Measurements from ENCODE around the gene TP73. TPM values are rescaled to one million over a fixed set of nuclear protein-coding genes. Genes with fewer than 3 reads are reported as not detected.

Gene TP73
- polyA plus RNA-seq, 1 donor from 2014 or later, result not detected

- H3K27ac ChIP-seq (ENCODE audit: low read length), result no peak overlapping the region
Measured at GRCh38 chr1:3733094-3733882, 81.0 kb downstream of the TP73 start.

More at GRCh38 chr1:3733094-3733882, 81.0 kb downstream of the TP73 start:
- Histone ChIP-seq H3F3A (ENCODE audit: insufficient read depth, low read length, poor library complexity, severe bottlenecking) (no peaks in the 10 kb centered on the region), H3K36me3 (ENCODE audit: insufficient read depth, low read length) (no peaks in the 10 kb centered on the region), H3K9me3 (ENCODE audit: low read length) (no peaks in the 10 kb centered on the region), H3K27me3 (ENCODE audit: insufficient read depth, low read depth, low read length) (no peaks in the 10 kb centered on the region), H2AFZ (ENCODE audit: low read depth, low read length) (no peak overlapping the region), H3K9me2 (ENCODE audit: insufficient read depth, low read length) (no peaks in the 10 kb centered on the region), H3K79me2 (replicated peaks; ENCODE audit: insufficient read depth, low read length) (no peaks in the 10 kb centered on the region), H3K4me2 (ENCODE audit: low read length) (no peak overlapping the region), H3K4me3 (ENCODE audit: low read length) (no peak overlapping the region), H3K9ac (ENCODE audit: low read length) (no peak overlapping the region), H4K20me1 (ENCODE audit: insufficient read depth) (no peaks in the 10 kb centered on the region)
- no peak for TF ChIP-seq MXI1 (conservative IDR thresholded peaks at IDR 0.05; ENCODE audit: poor library complexity, severe bottlenecking)
- no peak for TF ChIP-seq EP300 (conservative IDR thresholded peaks at IDR 0.05; ENCODE audit: poor library complexity, severe bottlenecking)
- TF ChIP-seq RAD21 (conservative IDR thresholded peaks at IDR 0.05), result no peak
- TF ChIP-seq REST (IDR thresholded peaks at IDR 0.05; ENCODE audit: borderline replicate concordance), result no peak
- no peak for TF ChIP-seq POLR2AphosphoS5 (IDR thresholded peaks at IDR 0.05)
- TF ChIP-seq CTCF (IDR thresholded peaks at IDR 0.05; ENCODE audit: poor library complexity, severe bottlenecking), result no peak
- no peak for TF ChIP-seq EZH2 (IDR thresholded peaks at IDR 0.05; ENCODE audit: borderline replicate concordance, insufficient read depth, low read length, poor library complexity, severe bottlenecking)

All from neural cell (in vitro differentiated cells).